Thoracic aorta (tissue), 2 donors: Measurements from ENCODE around the gene HLA-DQB2. TPM values are rescaled to one million over a fixed set of nuclear protein-coding genes. Genes with fewer than 3 reads are reported as not detected.
"Not testable (repeated sequence)": the region's sequence is repeated elsewhere in the genome, so short reads cannot be mapped to it uniquely, and the experiment has no call there.

ENCODE experiments used
- ATAC-seq: fragments of 150-250 bp; one replicate; pipeline ENCODE4 v1.8.0; 2017; ENCODE audit warnings: low read depth; ENCODE audit not compliant: insufficient number of reproducible peaks, low FRiP score
- DNase-seq: peaks from one replicate; pipeline ENCODE4 v3.0.0-alpha.2; 2020; ENCODE audit warnings: low spot score
- H3K27ac ChIP-seq, 2 donors: fragments of 200-600 bp; sonication (generic); 1 replicate in 1 of 2; 2 replicates in 1 of 2; pipeline ENCODE4 v1.5.1; 2016; ENCODE audit warnings: mild to moderate bottlenecking in 2 of 2, moderate library complexity in 2 of 2
- H3K27me3 ChIP-seq: fragments of 200-600 bp; sonication (generic); replicated peaks from 2 replicates; pipeline ENCODE4 v1.6.0; 2016; ENCODE audit warnings: mild to moderate bottlenecking; ENCODE audit not compliant: insufficient read depth
- H3K36me3 ChIP-seq: fragments of 200-600 bp; sonication (generic); one replicate; pipeline ENCODE4 v1.5.1; 2016
- H3K4me1 ChIP-seq, 2 donors: fragments of 200-600 bp; sonication (generic); 1 replicate in 1 of 2; 2 replicates in 1 of 2; pipeline versions ENCODE4 v1.5.1 to v1.6.0; 2016; ENCODE audit warnings: low read depth in 2 of 2, mild to moderate bottlenecking in 1 of 2; ENCODE audit not compliant: control insufficient read depth in 1 of 2
- H3K4me3 ChIP-seq: fragments of 200-600 bp; sonication (generic); 2 replicates; pipeline ENCODE4 v1.5.1; 2016; ENCODE audit warnings: mild to moderate bottlenecking
- H3K9me3 ChIP-seq: fragments of 200-600 bp; sonication (generic); 2 replicates; pipeline ENCODE4 v1.5.1; 2016
- total RNA-seq, 2 donors: library from RNA; depleted of rRNA; stranded (reverse); fragments of >200 nt; gene quantifications; one replicate each; pipeline versions ENCODE4 v1.1.0 to v1.2.3, GENCODE V29; 2016
- TF ChIP-seq, protein P1 (sequence below): fragments of 200-600 bp; sonication (generic); IDR thresholded peaks from one replicate; pipeline ENCODE4 v1.5.1; 2019; ENCODE audit warnings: antibody characterized with exemption

The HLA-DQB2 gene
- 1 to 10 TPM in 1 of 2 donors, not detected in 1; 2.4 TPM for total RNA-seq

- Histone ChIP-seq H3K4me1 (no peaks in the 10 kb centered on the region), H3K27ac (no peak within 1 kb of the TSS), H3K4me3 (no peak within 1 kb of the TSS), H3K36me3 (no peaks in the 10 kb centered on the region), H3K9me3 (no peaks in the 10 kb centered on the region), H3K27me3 (no peaks in the 10 kb centered on the region)
- DNase-seq (no peak), ATAC-seq (no peak)
- TF ChIP-seq, protein P1, sequence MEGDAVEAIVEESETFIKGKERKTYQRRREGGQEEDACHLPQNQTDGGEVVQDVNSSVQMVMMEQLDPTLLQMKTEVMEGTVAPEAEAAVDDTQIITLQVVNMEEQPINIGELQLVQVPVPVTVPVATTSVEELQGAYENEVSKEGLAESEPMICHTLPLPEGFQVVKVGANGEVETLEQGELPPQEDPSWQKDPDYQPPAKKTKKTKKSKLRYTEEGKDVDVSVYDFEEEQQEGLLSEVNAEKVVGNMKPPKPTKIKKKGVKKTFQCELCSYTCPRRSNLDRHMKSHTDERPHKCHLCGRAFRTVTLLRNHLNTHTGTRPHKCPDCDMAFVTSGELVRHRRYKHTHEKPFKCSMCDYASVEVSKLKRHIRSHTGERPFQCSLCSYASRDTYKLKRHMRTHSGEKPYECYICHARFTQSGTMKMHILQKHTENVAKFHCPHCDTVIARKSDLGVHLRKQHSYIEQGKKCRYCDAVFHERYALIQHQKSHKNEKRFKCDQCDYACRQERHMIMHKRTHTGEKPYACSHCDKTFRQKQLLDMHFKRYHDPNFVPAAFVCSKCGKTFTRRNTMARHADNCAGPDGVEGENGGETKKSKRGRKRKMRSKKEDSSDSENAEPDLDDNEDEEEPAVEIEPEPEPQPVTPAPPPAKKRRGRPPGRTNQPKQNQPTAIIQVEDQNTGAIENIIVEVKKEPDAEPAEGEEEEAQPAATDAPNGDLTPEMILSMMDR: no peak
These were observed at the start of gene HLA-DQB2 for GRCh38 chr6:32763421-32763820. Gene HLA-DQB2 (minus strand): TSS chr6:32763532. CDS start chr6:32763470, 62 bp downstream.

- H3K27ac ChIP-seq: no peak overlapping the region
- H3K4me1 ChIP-seq: no peaks in the 10 kb centered on the region
- ATAC-seq (no peak), DNase-seq (no peak)
- no peaks in the 10 kb centered on the region for H3K36me3 ChIP-seq
- H3K27me3 ChIP-seq: no peaks in the 10 kb centered on the region
- no peaks in the 10 kb centered on the region for H3K9me3 ChIP-seq
- TF ChIP-seq, protein P1: no peak
- no peak overlapping the region for H3K4me3 ChIP-seq
These were observed 45.8 kb upstream of the HLA-DQB2 start for GRCh38 chr6:32809171-32809570.

- H3K27ac ChIP-seq: no peak overlapping the region
- H3K27me3 ChIP-seq: no peaks in the 10 kb centered on the region
- no peaks in the 10 kb centered on the region for H3K4me1 ChIP-seq
- no peaks in the 10 kb centered on the region for H3K36me3 ChIP-seq
- no peak overlapping the region for H3K4me3 ChIP-seq
- TF ChIP-seq, protein P1: no peak
- DNase-seq (no peak), ATAC-seq (no peak)
- no peaks in the 10 kb centered on the region for H3K9me3 ChIP-seq
These were observed 43.8 kb upstream of the HLA-DQB2 start for GRCh38 chr6:32807020-32807580.

DNA sequence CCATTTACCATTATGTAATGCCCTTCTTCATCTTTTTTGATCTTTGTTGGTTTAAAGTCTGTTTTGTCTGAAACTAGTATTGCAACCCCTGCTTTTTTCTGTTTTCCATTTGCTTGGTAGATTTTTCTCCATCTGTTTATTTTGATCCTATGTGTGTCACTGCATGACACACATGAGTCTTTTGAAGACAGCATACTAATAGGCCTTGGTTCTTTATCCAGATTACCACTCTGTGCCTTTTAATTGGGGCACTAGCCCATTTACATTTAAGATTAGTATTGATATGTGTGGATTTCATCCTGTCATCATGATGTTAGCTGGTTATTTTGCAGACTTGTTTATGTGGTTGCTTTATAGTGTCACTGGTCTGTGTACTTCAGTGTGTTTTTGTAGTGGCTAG lies 42.1 kb upstream of the HLA-DQB2 start:
- not testable (repeated sequence) for DNase-seq, H3K4me1 ChIP-seq, H3K36me3 ChIP-seq, H3K27ac ChIP-seq, H3K9me3 ChIP-seq, ATAC-seq, H3K27me3 ChIP-seq, H3K4me3 ChIP-seq

- Histone ChIP-seq H3K9me3 (no peaks in the 10 kb centered on the region), H3K36me3 (no peaks in the 10 kb centered on the region), H3K4me3 (no peak overlapping the region), H3K27me3 (no peaks in the 10 kb centered on the region), H3K27ac (no peak overlapping the region), H3K4me1 (no peaks in the 10 kb centered on the region)
- TF ChIP-seq, protein P1: no peak
- ATAC-seq: no peak
- no peak for DNase-seq
These were observed 40.1 kb upstream of the HLA-DQB2 start for GRCh38 chr6:32803416-32803815.

DNA sequence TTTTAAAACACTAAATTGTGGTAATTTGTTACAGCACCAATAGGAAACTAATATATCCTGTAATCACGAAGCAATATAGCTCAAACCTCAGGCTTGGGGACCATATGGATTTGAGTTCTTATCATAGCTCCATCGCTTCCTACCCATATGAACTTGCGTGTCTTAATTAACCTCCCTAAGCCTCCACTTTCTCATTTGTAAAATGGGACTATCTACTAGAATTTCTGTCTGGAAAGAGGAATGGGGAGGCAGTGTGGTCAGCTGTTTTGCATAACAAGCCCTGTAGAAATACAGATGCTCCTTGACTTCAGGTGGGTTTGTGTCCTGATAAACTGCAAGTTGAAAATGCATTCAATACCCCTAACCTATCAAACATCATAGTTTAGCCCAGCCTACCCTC lies 36.4 kb upstream of the HLA-DQB2 start:
- DNase-seq: no peak
- TF ChIP-seq, protein P1: no peak
- Histone ChIP-seq H3K4me3 (no peak overlapping the region), H3K4me1 (peaks cover 0 to 3% of the 10 kb centered on the region in 2 donors), H3K27me3 (no peaks in the 10 kb centered on the region), H3K27ac (no peak overlapping the region), H3K36me3 (no peaks in the 10 kb centered on the region), H3K9me3 (no peaks in the 10 kb centered on the region)
- ATAC-seq: no peak
